ENCODE data around the gene PRIM1. TPM values are rescaled to one million over a fixed set of nuclear protein-coding genes. Genes with fewer than 3 reads are reported as not detected.

The PRIM1 gene
- polyA plus RNA-seq, 2 of the 4 experiments (the other 2 are of a cell fraction) = 43.5 to 66.8 TPM

DNA sequence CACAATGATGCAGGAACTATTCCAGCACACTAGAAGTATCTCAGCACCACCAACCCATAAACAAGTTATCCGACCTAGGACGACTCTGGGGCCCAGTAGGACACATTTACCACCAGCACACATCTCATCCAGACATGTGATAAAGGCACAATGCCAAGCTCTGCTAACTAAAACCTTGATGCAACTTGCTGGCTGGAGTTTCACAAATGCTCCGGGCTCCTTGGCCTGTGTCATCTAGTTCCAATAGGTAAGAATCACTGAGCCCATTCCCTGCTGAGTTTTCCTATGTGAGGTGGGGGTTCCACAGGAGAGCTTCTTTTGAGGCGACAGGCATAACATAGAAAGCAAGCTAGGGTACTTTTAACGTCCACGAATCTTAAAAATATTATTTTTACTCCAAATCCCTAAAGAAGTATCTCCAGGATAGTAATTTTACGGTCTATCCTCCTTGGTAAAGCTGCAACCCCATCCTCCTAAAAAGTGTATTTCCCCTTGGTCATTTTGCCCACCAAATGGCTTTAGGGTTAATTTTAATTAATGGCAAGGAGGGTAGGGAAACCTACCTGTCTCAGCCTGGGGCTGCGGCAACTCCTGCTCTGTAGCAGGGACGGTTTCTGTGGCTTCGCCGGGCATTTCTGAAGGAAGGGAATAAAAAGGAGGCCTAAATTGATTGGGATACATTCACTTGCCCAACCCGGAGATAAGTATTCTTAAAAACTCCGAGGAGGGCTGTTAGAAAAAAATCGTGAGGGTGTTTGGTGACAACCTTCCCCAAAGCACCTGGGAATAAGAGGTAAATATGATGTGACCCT lies 28.0 kb downstream of the PRIM1 start:
- peaks cover 45% of the 10 kb centered on the region for H3K4me1 ChIP-seq
- TF ChIP-seq, protein P1, sequence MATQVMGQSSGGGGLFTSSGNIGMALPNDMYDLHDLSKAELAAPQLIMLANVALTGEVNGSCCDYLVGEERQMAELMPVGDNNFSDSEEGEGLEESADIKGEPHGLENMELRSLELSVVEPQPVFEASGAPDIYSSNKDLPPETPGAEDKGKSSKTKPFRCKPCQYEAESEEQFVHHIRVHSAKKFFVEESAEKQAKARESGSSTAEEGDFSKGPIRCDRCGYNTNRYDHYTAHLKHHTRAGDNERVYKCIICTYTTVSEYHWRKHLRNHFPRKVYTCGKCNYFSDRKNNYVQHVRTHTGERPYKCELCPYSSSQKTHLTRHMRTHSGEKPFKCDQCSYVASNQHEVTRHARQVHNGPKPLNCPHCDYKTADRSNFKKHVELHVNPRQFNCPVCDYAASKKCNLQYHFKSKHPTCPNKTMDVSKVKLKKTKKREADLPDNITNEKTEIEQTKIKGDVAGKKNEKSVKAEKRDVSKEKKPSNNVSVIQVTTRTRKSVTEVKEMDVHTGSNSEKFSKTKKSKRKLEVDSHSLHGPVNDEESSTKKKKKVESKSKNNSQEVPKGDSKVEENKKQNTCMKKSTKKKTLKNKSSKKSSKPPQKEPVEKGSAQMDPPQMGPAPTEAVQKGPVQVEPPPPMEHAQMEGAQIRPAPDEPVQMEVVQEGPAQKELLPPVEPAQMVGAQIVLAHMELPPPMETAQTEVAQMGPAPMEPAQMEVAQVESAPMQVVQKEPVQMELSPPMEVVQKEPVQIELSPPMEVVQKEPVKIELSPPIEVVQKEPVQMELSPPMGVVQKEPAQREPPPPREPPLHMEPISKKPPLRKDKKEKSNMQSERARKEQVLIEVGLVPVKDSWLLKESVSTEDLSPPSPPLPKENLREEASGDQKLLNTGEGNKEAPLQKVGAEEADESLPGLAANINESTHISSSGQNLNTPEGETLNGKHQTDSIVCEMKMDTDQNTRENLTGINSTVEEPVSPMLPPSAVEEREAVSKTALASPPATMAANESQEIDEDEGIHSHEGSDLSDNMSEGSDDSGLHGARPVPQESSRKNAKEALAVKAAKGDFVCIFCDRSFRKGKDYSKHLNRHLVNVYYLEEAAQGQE (IDR thresholded peaks at IDR 0.05) = no peak
- TF ChIP-seq POLR2A (IDR thresholded peaks at IDR 0.05; ENCODE audit: low read length) (no peak), CHD4 (IDR thresholded peaks at IDR 0.05; ENCODE audit: borderline replicate concordance) (no peak), KDM1A (IDR thresholded peaks at IDR 0.05; ENCODE audit: low read depth) (no peak), RAD21 (conservative IDR thresholded peaks at IDR 0.05 in 1 of 2, IDR thresholded peaks at IDR 0.05 in 1 of 2) (no peak), EHF (CRISPR knock-in tag; IDR thresholded peaks at IDR 0.05) (no peak), JUN (IDR thresholded peaks at IDR 0.05) (no peak), NPAS2 (CRISPR knock-in tag; IDR thresholded peaks at IDR 0.05; ENCODE audit: borderline replicate concordance) (no peak), RCOR1 (IDR thresholded peaks at IDR 0.05; ENCODE audit: low read depth, low read length) (no peak), RFX5 (IDR thresholded peaks at IDR 0.05) (no peak)
- TF ChIP-seq, protein P2, sequence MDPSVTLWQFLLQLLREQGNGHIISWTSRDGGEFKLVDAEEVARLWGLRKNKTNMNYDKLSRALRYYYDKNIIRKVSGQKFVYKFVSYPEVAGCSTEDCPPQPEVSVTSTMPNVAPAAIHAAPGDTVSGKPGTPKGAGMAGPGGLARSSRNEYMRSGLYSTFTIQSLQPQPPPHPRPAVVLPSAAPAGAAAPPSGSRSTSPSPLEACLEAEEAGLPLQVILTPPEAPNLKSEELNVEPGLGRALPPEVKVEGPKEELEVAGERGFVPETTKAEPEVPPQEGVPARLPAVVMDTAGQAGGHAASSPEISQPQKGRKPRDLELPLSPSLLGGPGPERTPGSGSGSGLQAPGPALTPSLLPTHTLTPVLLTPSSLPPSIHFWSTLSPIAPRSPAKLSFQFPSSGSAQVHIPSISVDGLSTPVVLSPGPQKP (IDR thresholded peaks at IDR 0.05; ENCODE audit: low read depth, low read length) = no peak
- TF ChIP-seq, protein P3, sequence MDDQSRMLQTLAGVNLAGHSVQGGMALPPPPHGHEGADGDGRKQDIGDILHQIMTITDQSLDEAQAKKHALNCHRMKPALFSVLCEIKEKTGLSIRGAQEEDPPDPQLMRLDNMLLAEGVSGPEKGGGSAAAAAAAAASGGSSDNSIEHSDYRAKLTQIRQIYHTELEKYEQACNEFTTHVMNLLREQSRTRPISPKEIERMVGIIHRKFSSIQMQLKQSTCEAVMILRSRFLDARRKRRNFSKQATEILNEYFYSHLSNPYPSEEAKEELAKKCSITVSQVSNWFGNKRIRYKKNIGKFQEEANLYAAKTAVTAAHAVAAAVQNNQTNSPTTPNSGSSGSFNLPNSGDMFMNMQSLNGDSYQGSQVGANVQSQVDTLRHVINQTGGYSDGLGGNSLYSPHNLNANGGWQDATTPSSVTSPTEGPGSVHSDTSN (IDR thresholded peaks at IDR 0.05) = no peak
- TF ChIP-seq, protein P4, sequence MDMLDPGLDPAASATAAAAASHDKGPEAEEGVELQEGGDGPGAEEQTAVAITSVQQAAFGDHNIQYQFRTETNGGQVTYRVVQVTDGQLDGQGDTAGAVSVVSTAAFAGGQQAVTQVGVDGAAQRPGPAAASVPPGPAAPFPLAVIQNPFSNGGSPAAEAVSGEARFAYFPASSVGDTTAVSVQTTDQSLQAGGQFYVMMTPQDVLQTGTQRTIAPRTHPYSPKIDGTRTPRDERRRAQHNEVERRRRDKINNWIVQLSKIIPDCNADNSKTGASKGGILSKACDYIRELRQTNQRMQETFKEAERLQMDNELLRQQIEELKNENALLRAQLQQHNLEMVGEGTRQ (IDR thresholded peaks at IDR 0.05) = no peak
- TF ChIP-seq, protein P5, sequence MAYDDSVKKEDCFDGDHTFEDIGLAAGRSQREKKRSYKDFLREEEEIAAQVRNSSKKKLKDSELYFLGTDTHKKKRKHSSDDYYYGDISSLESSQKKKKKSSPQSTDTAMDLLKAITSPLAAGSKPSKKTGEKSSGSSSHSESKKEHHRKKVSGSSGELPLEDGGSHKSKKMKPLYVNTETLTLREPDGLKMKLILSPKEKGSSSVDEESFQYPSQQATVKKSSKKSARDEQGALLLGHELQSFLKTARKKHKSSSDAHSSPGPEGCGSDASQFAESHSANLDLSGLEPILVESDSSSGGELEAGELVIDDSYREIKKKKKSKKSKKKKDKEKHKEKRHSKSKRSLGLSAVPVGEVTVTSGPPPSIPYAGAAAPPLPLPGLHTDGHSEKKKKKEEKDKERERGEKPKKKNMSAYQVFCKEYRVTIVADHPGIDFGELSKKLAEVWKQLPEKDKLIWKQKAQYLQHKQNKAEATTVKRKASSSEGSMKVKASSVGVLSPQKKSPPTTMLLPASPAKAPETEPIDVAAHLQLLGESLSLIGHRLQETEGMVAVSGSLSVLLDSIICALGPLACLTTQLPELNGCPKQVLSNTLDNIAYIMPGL (CRISPR knock-in tag; IDR thresholded peaks at IDR 0.05; ENCODE audit: borderline replicate concordance) = no peak
- TF ChIP-seq, protein P6, sequence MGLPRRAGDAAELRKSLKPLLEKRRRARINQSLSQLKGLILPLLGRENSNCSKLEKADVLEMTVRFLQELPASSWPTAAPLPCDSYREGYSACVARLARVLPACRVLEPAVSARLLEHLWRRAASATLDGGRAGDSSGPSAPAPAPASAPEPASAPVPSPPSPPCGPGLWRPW (IDR thresholded peaks at IDR 0.05) = no peak
- ChIA-PET POLR2A (interaction anchor here (3.2 kb wide), 1 partner anchor 35 kb away, joined by 72 read pairs; the partner anchor contains the start of gene PTGES3), CTCF (interaction anchor here (1.7 to 1.8 kb wide), 2 partner anchors 84 to 87 kb away, joined by 3 read pairs; no protein-coding TSS in a partner anchor)
- H3K9me3 ChIP-seq = no peaks in the 10 kb centered on the region
- H3K27ac ChIP-seq = peak overlapping the region; percentile 96 to 99
- FAIRE-seq = no peak
- H3K4me2 ChIP-seq = peak overlapping the region; percentile 85
- no peak for ATAC-seq
- DNase-seq (ENCODE audit: low read depth in 1 of 2, low spot score in 1 of 2) = peak in 1 of 2 experiments; percentile 40
- 2% methylated on average over 14 of the region's 14 CpGs for WGBS (ENCODE audit: missing lambda C conversion rate)
- H3K4me3 ChIP-seq = peak overlapping the region; percentile 99

Measured in A549 (cell line).